Astrocyte (in vitro differentiated cells and primary cell): ENCODE results near the gene SIN3B. TPM values are rescaled to one million over a fixed set of nuclear protein-coding genes. Genes with fewer than 3 reads are reported as not detected.

Experiments used
- DNase-seq: peaks from one replicate; pipeline ENCODE4 v3.0.0-alpha.2; 2010; ENCODE audit warnings: low read depth
- FAIRE-seq: peaks from 2 replicates; lab custom pipeline; 2011; peaks lifted over from hg19 to GRCh38; lab: Jason Lieb, UNC
- H2AFZ ChIP-seq: 2 replicates; pipeline ENCODE4 v1.6.0; 2012; ENCODE audit warnings: low read depth, low read length, inconsistent platforms
- H3K27ac ChIP-seq: 2 replicates; pipeline ENCODE4 v1.5.1; 2011; ENCODE audit warnings: low read depth, low read length, inconsistent platforms
- H3K27me3 ChIP-seq: 2 replicates; pipeline ENCODE4 v1.6.0; 2011; ENCODE audit warnings: low read length, inconsistent platforms; ENCODE audit not compliant: insufficient read depth
- H3K36me3 ChIP-seq: 2 replicates; pipeline ENCODE4 v1.5.1; 2011; ENCODE audit warnings: low read length, inconsistent platforms; ENCODE audit not compliant: insufficient read depth
- H3K4me1 ChIP-seq: 2 replicates; pipeline ENCODE4 v1.5.1; 2011; ENCODE audit warnings: low read length, inconsistent platforms; ENCODE audit not compliant: insufficient read depth
- H3K4me2 ChIP-seq: 2 replicates; pipeline ENCODE4 v1.6.0; 2012; ENCODE audit warnings: low read length, inconsistent platforms
- H3K4me3 ChIP-seq: 2 replicates; pipeline ENCODE4 v1.5.1; 2011; ENCODE audit warnings: low read depth, mild to moderate bottlenecking, low read length, inconsistent platforms; ENCODE audit not compliant: insufficient read depth
- H3K79me2 ChIP-seq: 2 replicates; pipeline ENCODE4 v1.6.0; 2012; ENCODE audit warnings: mild to moderate bottlenecking, low read length, inconsistent platforms; ENCODE audit not compliant: insufficient read depth
- H3K9ac ChIP-seq: 2 replicates; pipeline ENCODE4 v1.6.0; 2012; ENCODE audit warnings: mild to moderate bottlenecking, low read length, inconsistent platforms
- H3K9me3 ChIP-seq: 2 replicates; pipeline ENCODE4 v1.5.1; 2012; ENCODE audit warnings: low read depth, mild to moderate bottlenecking, low read length, inconsistent platforms; ENCODE audit not compliant: insufficient read depth
- H4K20me1 ChIP-seq: 2 replicates; pipeline ENCODE4 v1.6.0; 2012; ENCODE audit warnings: low read length, inconsistent platforms; ENCODE audit not compliant: insufficient read depth
- H3K27ac Mint-ChIP-seq: one replicate; pipeline ENCODE4 v1.8.0; 2021; ENCODE audit warnings: mild to moderate bottlenecking, mixed read lengths; ENCODE audit not compliant: unreplicated experiment
- H3K27me3 Mint-ChIP-seq: one replicate; pipeline ENCODE4 v1.8.0; 2021; ENCODE audit warnings: low read depth, mixed read lengths; ENCODE audit not compliant: unreplicated experiment
- H3K36me3 Mint-ChIP-seq: one replicate; pipeline ENCODE4 v1.8.0; 2021; ENCODE audit warnings: low read depth, mixed read lengths; ENCODE audit not compliant: unreplicated experiment
- H3K4me1 Mint-ChIP-seq: one replicate; pipeline ENCODE4 v1.8.0; 2021; ENCODE audit warnings: low read depth, mixed read lengths; ENCODE audit not compliant: unreplicated experiment
- H3K4me3 Mint-ChIP-seq: one replicate; pipeline ENCODE4 v1.8.0; 2021; ENCODE audit warnings: mild to moderate bottlenecking, moderate library complexity, mixed read lengths; ENCODE audit not compliant: unreplicated experiment
- H3K9me3 Mint-ChIP-seq: one replicate; pipeline ENCODE4 v1.8.0; 2021; ENCODE audit warnings: mild to moderate bottlenecking, mixed read lengths; ENCODE audit not compliant: unreplicated experiment
- CTCF ChIP-seq: IDR thresholded peaks from 2 replicates; pipeline ENCODE4 v1.5.1; 2011; ENCODE audit warnings: low read depth, mild to moderate bottlenecking, inconsistent platforms, low read length, moderate library complexity; ENCODE audit not compliant: insufficient read depth
- EZH2 ChIP-seq: IDR thresholded peaks from 2 replicates; pipeline ENCODE4 v1.6.1; 2012; ENCODE audit warnings: mild to moderate bottlenecking, low read length, inconsistent platforms; ENCODE audit not compliant: insufficient read depth
- total RNA-seq: library from RNA; stranded (reverse); gene quantifications from 2 replicates; pipeline ENCODE4 v1.2.1, GENCODE V29; 2021

SIN3B gene
- total RNA-seq, 1 donor from 2014 or later: 86.1 TPM

- Histone ChIP-seq H3K4me2 (no peak overlapping the region), H3K79me2 (no peaks in the 10 kb centered on the region), H3K9me3 (peaks cover 7% of the 10 kb centered on the region), H3K9ac (no peak overlapping the region), H3K4me1 (peaks cover 5% of the 10 kb centered on the region), H3K27me3 (no peaks in the 10 kb centered on the region), H4K20me1 (no peaks in the 10 kb centered on the region), H3K4me3 (no peak overlapping the region), H2AFZ (no peak overlapping the region), H3K27ac (no peak overlapping the region), H3K36me3 (no peaks in the 10 kb centered on the region)
- DNase-seq (no peak), FAIRE-seq (no peak)
- H3K9me3 Mint-ChIP-seq: peaks cover 20% of the 10 kb centered on the region
- TF ChIP-seq EZH2 (no peak), CTCF (no peak)
- H3K4me3 Mint-ChIP-seq: no peak overlapping the region
- H3K27ac Mint-ChIP-seq: no peak overlapping the region
- H3K4me1 Mint-ChIP-seq: no peaks in the 10 kb centered on the region
- peaks cover 6% of the 10 kb centered on the region for H3K36me3 Mint-ChIP-seq
- H3K27me3 Mint-ChIP-seq: peaks cover 12% of the 10 kb centered on the region
These were observed 88.2 kb downstream of the SIN3B start for GRCh38 chr19:16917401-16917800.

GRCh38 chr19:16919496-16919895 is 90.3 kb downstream of the SIN3B start:
- FAIRE-seq (no peak), DNase-seq (no peak)
- no peak overlapping the region for H3K27ac ChIP-seq
- H3K79me2 ChIP-seq: no peaks in the 10 kb centered on the region
- no peaks in the 10 kb centered on the region for H3K36me3 Mint-ChIP-seq
- H3K9me3 Mint-ChIP-seq: peaks cover 2% of the 10 kb centered on the region
- H3K36me3 ChIP-seq: no peaks in the 10 kb centered on the region
- H3K4me3 ChIP-seq: no peak overlapping the region
- no peaks in the 10 kb centered on the region for H4K20me1 ChIP-seq
- no peak overlapping the region for H3K9ac ChIP-seq
- H3K4me2 ChIP-seq: no peak overlapping the region
- no peak for TF ChIP-seq EZH2
- no peaks in the 10 kb centered on the region for H3K4me1 Mint-ChIP-seq
- H3K27ac Mint-ChIP-seq: no peak overlapping the region
- H3K27me3 Mint-ChIP-seq: peaks cover 12% of the 10 kb centered on the region
- peaks cover 5% of the 10 kb centered on the region for H3K4me1 ChIP-seq
- no peak overlapping the region for H3K4me3 Mint-ChIP-seq
- H3K9me3 ChIP-seq: peaks cover 2% of the 10 kb centered on the region
- H2AFZ ChIP-seq: no peak overlapping the region
- H3K27me3 ChIP-seq: no peaks in the 10 kb centered on the region

- Mint-ChIP-seq H3K36me3 (no peaks in the 10 kb centered on the region), H3K9me3 (peaks cover 7% of the 10 kb centered on the region), H3K4me3 (no peak overlapping the region), H3K27ac (no peak overlapping the region), H3K4me1 (no peaks in the 10 kb centered on the region), H3K27me3 (peaks cover 6% of the 10 kb centered on the region)
- Histone ChIP-seq H3K9me3 (peaks cover 7% of the 10 kb centered on the region), H3K27me3 (no peaks in the 10 kb centered on the region), H3K36me3 (no peaks in the 10 kb centered on the region), H3K4me1 (peaks cover 5% of the 10 kb centered on the region), H3K9ac (no peak overlapping the region), H3K4me3 (no peak overlapping the region), H4K20me1 (no peaks in the 10 kb centered on the region), H3K27ac (no peak overlapping the region), H2AFZ (peak overlapping the region; percentile 3), H3K4me2 (peak overlapping the region; percentile 28), H3K79me2 (no peaks in the 10 kb centered on the region)
- FAIRE-seq: no peak
- TF ChIP-seq EZH2 (no peak), CTCF (no peak)
- peak; percentile 81 for DNase-seq
These were observed 91.8 kb downstream of the SIN3B start for GRCh38 chr19:16920816-16921529.
